ENCODE data around the gene ERFL.
"Not testable (repeated sequence)": the region's sequence is repeated elsewhere in the genome, so short reads cannot be mapped to it uniquely, and the experiment has no call there.

The ERFL gene

DNA sequence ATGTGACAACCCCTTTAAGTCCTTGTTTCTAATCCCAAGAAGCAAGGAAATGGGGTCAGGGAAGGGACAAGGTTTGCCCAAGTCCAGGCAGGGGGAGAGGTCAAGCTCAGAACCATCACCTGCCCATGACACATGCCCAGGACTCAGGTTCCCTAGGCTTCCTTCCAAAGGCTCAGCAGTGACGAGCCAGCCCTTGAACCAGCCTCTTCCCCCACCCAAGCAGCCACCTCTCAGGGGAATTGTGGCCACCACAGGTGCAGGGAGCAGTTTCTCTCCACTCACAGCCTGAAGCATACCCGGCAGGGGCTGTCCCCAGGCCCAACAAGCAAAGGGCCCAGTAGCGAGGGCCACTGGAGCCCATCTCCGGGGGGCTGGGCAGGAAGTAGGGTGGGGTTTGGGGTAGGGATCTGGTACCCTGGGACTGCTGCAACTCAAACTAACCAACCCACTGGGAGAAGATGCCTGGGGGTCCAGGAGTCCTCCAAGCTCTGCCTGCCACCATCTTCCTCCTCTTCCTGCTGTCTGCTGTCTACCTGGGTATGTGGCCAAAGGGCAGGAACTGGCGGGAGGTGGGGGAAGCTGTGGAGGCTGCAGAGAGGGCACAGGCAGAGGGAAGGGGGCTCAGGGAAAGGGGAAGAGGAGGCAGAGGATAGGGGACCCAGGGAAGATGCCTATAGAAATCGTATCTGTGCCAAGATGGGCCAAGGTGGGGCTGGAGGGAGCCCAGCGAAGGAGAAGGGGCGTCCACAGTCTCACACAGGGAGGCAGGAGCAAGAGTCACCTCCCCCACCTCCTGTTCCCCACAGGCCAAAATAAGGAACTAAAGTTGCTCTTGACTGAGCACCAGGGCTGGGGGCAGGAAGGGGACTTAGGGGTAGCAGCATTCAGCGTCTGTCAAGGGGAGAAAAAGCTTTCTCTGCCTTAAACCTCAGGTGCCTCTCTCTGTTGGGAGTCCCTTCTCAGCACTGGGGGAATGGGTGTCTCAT is 51.1 kb downstream of the ERFL start, which contains the start of gene CD79A:
Gene CD79A, plus strand, starts transcription at position 433 of the 986 bp plus-strand sequence. Its CDS starts 26 bp downstream, at position 459.
- TF ChIP-seq, protein P1, sequence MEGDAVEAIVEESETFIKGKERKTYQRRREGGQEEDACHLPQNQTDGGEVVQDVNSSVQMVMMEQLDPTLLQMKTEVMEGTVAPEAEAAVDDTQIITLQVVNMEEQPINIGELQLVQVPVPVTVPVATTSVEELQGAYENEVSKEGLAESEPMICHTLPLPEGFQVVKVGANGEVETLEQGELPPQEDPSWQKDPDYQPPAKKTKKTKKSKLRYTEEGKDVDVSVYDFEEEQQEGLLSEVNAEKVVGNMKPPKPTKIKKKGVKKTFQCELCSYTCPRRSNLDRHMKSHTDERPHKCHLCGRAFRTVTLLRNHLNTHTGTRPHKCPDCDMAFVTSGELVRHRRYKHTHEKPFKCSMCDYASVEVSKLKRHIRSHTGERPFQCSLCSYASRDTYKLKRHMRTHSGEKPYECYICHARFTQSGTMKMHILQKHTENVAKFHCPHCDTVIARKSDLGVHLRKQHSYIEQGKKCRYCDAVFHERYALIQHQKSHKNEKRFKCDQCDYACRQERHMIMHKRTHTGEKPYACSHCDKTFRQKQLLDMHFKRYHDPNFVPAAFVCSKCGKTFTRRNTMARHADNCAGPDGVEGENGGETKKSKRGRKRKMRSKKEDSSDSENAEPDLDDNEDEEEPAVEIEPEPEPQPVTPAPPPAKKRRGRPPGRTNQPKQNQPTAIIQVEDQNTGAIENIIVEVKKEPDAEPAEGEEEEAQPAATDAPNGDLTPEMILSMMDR (IDR thresholded peaks at IDR 0.05; ENCODE audit: extremely low read depth, missing control alignments) = no peak
- peak; percentile 82 for DNase-seq (ENCODE audit: low spot score)

DNA sequence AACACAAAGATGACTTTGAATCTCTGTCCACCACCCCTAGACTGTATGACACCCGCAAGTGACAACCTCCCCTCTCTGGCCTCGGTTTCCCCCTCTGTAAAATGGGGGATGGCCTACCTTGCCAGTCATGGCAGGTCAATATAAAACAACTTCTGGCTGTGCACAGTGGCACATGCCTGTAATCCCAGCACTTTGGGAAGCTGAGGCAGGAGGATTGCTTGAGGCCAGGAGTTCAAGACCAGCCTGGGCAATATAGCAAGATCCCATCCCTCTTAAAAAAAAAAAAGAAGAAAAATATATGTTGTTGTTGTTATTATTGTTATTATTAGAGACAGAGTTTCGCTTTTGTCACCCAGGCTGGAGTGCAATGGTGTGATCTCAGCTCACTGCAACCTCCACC is 52.3 kb downstream of the ERFL start:
- not testable (repeated sequence) for DNase-seq (ENCODE audit: low spot score)

DNA sequence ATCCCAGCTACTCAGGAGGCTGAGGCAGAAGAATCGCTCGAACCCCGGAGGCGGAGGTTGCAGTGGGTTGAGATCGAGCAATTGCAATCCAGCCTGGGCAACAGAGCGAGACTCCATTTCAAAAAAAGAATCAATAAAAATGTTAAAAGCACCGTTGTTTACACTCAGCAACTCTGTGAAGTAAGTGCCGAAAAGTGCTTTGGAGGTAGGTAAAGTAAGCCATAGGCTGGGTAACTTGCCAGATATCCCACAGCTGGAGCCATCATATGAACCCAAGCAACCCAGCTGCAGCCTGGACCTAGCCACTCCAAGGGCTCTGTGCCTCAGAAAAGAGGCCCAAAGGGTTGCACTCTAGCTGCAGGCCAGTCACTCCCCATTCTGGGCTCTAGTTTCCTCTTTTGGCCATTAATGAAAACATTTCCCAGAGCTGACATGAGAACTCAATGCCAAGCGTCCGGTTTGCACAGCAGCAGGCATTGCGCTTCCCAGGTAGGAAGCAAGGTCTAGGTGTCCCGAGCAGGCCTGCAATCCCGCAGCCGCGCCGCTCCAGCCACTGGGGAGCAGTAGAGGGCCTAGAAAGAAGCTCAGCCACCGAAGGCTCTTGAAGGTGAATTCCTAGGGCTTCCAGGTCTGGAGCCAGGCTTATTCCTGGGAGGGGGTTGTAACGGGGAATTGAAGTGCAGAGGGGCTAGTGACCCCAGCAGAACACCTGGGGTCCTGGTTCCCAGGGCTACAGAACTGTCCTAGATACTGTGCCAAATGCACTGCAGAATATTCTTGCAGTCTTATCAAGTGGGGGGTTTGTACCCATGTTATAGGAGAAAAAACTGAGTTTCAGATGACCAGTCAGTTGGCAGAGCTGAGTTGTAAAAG is 55.2 kb downstream of the ERFL start:
- TF ChIP-seq, protein P1 (IDR thresholded peaks at IDR 0.05; ENCODE audit: extremely low read depth, missing control alignments) = peak; percentile 91
- DNase-seq (ENCODE audit: low spot score) = no peak

DNA sequence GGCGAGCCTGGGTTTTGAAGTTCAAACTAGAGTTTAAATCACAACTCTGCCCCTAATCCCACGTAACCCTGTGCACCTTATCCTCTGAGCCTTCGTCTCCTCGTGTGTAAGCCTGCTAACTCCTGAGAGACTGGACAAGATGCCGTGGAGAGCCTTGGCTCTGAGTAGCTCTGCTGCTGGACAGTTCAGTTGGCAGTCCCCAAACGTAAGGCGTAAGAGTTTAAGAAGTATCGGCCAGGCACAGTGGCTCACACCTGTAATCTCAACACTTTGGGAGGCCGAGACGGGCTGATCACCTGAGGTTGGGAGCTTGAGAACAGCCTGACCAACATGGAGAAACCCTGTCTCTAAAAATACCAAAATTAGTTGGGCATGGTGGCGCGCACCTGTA is 55.9 kb downstream of the ERFL start:
- DNase-seq (ENCODE audit: low spot score) = no peak
- TF ChIP-seq, protein P1 (IDR thresholded peaks at IDR 0.05; ENCODE audit: extremely low read depth, missing control alignments) = no peak

DNA sequence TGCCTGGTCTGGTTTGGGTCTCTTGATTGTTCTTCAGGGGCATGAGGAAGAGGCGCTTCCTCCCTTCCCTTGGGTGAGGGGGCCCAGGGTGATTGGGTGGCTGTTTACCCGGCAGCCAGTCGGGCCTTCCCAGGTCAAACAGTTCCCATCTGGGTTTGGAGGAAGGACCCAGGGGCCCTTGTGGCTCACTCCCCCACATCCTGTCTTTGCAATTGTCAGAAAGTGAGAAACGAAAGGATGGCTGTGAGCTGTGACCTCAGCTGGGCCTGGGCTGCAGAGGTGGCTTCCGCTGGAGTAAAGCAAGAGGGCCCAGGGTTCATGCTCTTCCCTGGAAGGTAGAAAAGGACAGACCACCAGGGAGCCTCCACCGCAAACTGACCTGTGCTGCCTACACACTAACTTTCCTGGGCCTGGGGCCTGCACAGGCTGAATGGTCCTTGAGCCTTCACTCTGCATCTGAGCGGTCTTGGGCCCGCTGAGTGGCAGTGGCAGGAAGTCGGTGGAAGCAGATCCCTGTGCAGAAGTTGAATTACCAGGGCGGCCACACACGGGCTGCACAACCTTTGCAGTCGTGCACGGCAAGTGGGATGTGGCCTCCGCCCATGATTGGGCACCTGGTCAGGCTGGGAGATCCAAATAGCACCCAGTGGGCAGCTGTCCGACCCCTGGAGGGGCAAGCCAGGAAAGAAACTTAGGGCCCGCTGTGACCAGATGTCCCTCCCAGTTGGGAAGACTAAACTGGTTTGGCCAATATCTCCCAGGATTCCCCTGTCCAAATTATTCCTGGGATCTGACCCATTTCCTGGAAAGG is 56.5 kb downstream of the ERFL start:
- TF ChIP-seq, protein P1 (IDR thresholded peaks at IDR 0.05; ENCODE audit: extremely low read depth, missing control alignments) = no peak
- DNase-seq (ENCODE audit: low spot score) = peak; percentile 76

DNA sequence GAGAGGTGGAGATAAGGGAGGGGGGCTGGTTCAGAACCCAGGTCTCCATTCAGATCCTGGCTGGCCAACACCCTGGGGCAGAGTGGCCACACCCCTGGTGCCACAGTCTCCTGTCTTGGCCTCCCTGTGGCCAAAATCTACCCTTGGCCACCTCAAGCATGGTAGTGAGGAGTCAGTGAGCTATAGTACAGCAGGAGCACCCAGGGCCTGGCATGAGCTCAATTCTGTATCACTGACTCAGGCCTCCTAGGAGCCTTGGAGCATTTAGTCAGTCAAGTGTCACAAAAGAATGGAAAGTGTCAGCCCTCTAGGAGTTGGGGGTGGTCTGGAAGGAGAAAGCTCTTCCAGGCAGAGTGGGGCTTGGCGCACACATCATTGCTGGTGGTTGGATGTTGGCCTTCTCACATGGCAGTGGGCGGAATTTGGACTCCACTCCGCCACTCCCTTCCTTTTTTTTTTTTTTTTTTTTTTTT is 57.8 kb downstream of the ERFL start:
- DNase-seq (ENCODE audit: low spot score) = no peak
- TF ChIP-seq, protein P1 (IDR thresholded peaks at IDR 0.05; ENCODE audit: extremely low read depth, missing control alignments) = no peak

DNA sequence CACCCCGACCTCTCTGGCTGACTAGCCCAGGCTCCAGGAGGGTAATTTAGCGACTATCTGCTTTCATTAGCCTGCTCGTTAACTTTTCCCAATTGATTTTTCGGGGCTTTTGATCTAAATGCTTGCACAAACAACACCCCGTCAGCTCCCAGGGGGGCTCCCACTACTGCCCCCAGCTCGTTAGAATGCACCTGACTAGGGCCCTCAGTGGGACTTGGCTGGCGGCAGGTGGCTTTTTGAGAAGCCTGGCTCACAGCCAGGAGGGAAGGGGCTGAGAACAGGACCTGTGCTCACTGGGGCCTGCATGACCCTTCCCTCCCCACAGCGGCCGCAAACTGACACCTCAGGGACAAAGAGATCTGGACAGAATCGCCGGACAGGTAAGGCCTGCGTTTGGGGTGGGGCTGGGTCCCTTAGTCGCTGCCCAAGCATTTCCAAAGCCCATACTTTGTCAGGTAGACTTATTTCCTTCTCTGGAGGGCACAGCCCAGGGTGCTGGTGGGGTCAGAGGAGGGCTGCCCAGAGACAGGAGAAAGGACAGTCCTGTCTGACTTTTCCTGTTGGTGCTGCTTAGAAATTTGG is 58.8 kb downstream of the ERFL start:
- DNase-seq (ENCODE audit: low spot score) = no peak
- TF ChIP-seq, protein P1 (IDR thresholded peaks at IDR 0.05; ENCODE audit: extremely low read depth, missing control alignments) = no peak

Measured in GM20000 (cell line).